Stimulated activated CD8-positive, alpha-beta memory T cell treated with anti-CD3 and anti-CD28 coated beads, Interleukin-12 subunit alpha, Interleukin-12 subunit beta, amount 100 ng/mL, for 1 hour (primary cell): ENCODE measurements around the gene MSI2.

ENCODE experiments used
- DNase-seq: peaks from one replicate; pipeline ENCODE4 v3.0.0-alpha.2; 2020; ENCODE audit warnings: low read depth

MSI2 gene

DNA sequence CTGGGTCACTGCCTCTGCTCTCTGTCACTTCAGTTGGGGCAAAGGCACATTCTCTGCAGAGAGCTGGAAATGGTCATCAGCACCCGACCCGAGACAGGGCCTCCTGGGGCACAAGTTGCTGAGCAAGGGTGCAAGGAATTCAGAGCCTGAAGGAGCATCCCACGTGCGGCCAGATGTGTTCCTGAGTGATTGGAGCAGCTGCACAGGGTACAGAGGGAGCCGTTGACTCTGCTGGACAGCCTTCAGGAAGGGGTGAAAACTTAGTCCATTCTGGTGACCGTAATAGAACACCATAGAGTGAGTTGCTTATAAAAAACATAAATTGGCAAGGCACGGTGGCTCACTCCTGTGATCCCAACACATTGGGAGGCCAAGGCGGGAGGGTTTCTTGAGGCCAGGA, 382.0 kb downstream of the MSI2 start:
- no peak for DNase-seq

DNA sequence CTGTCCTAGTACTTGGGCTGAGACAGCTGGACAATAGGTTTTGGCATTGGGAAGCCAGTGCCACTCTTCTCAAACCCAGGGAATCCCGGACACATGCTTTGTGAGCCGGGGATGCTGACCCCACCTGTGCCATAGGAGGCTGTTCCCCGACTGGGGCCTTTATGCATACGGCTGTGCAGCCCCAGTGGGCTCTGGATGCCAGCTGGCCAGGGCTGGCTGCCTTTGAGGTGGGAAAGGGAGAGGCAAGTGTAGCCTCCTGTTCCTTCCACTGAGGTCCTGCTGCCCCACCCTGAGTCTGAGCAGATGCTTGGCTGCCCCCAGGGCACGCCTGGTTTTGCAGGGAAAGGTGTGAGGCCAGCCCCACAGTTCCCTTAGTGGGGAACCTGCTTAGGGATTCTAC, 383.1 kb downstream of the MSI2 start:
- no peak for DNase-seq

GRCh38 chr17:57640079-57640478, 383.8 kb downstream of the MSI2 start:
- DNase-seq, result no peak

GRCh38 chr17:57641761-57642160, 385.4 kb downstream of the MSI2 start:
- no peak for DNase-seq

- no peak for DNase-seq
Observed at GRCh38 chr17:57643062-57643461, 386.7 kb downstream of the MSI2 start.

DNA sequence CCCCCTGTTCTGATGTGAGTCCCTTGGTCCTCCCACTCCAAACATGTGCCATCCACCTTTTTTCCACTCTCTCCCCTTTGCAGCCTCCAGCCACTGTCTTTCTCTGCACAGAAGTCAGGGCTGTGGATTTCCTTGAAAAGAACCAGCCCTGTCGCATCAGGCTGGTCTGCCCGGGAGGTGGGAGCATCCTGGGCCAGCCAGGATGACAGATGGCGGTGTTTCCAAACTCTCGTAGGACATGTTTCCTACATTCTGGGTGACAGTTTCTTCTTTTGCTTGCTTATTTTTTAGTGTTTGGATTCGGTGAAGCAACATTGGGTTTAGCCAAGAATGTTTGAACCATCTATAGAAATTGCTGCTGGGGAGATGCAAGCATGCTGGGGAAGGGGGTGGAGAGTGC, 388.0 kb downstream of the MSI2 start:
- no peak for DNase-seq

- DNase-seq, result no peak
Observed at GRCh38 chr17:57645950-57646665, 389.8 kb downstream of the MSI2 start.

DNA sequence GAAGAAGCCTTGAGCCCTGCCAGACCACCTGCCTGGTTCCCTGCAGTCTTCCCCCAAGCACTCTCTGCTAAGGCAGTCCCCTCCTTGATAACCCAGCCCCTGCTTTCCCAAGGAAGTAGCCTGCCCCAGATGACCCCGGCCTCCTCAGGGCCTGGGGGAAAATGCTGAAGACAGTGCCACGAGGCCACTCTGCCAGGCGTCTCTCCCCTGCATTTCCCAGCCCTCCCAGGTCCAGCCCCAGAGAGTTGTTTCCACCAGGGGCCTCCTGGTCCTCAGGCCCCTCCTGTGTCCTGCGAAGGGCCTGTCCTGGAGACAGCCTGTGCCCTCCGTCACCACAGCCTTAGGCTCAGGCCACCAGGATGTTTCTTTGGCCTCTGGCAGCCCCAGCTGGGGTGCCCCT, 392.4 kb downstream of the MSI2 start:
- no peak for DNase-seq

DNA sequence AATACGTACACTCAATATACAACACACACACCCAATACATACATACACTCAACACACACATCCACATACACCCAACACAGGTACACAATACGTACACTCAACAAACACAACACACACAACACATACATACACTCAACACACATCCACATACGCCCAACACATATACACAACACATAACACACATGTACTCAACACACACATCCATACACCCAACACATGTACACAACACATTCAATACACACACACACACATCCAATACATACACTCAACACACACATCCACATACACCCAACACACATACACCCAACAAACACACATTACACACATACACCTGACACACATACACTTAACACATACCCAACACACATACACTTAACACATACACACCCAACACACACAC, 392.9 kb downstream of the MSI2 start:
- DNase-seq, result no peak

- DNase-seq, result no peak
Observed at GRCh38 chr17:57649731-57650484, 393.6 kb downstream of the MSI2 start.

GRCh38 chr17:57650548-57650947, 394.2 kb downstream of the MSI2 start:
- DNase-seq, result no peak

DNA sequence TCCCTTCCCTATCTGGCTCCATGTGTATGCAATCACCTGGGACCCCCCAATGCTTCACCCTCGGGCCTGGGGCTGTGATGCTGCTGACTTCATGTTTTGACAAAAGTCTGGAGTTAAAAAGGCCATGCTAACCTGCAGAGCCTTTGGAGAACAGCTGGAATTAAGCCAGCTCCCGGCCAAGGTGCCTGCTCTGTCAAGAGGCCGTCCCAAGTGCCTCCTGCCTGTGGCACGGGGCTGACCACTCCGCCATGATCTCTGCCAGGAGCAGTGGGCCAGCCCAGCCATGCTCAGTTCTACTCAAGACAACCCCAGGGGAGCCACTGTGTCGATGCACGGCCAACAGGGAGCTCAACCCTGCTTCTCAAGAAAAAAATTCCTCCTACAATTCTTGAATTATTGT, 395.1 kb downstream of the MSI2 start:
- no peak for DNase-seq

- no peak for DNase-seq
Observed at GRCh38 chr17:57651996-57652395, 395.7 kb downstream of the MSI2 start.

- no peak for DNase-seq
Observed at GRCh38 chr17:57652811-57653210, 396.5 kb downstream of the MSI2 start.

DNA sequence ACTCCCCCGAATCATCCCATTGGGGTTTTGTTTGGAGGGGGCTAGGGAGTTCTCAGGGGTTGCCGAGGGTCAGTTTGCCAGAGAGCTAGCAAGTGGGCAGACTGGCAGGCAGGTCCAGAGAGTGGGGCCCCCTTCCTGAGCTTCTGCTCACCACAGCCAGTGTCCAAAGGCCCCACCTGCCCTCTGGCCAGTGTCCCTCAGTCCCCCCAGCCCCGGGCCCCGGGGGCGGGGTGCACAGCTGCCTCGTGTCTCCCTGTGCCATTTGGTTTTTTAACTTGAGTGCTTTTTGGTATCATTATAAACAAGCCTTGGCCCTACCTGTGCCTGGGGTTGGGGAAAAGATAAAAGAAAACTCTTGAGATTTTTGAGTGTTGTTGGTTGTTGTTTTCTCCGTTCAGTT, 397.0 kb downstream of the MSI2 start:
- DNase-seq, result no peak

DNA sequence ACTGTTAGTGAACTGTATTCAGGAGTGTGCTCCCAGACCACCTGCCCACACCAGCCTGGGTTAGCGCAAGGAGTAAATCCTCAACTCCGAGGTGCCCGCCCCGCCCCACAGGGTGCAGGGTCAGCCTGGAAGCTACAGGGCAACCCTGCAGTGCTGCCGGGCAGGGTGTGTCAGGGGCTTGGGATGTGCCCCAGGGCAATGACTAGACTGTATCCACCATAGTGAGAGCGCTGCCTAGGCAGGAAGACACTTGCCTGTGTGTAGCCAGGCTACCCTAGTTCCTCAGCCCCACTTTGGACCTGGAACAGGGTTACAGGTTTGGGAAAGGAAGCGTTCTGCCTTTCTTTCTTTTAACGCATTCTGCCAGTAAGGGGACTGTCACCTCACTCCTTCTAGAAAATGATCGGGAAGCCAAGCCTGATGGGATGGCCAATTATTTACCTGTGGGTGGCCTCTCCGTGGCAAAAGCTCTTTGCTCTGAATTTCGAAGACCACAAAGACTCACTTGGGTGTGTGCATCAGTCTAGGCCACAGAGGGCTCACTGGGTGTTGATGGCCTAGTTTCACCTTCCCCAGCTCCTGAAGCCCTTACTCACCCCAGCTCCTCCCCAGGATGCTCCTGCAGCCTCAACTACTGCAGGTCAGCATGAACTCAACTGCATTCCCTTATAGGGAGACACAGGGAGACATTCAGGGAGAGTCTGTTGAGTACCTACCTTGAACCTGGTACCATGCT, 397.9 kb downstream of the MSI2 start:
- no peak for DNase-seq

- DNase-seq, result no peak
Observed at GRCh38 chr17:57655553-57655952, 399.2 kb downstream of the MSI2 start.

- DNase-seq, result no peak
Observed at GRCh38 chr17:57657211-57657610, 400.9 kb downstream of the MSI2 start.

- DNase-seq, result no peak
Observed at GRCh38 chr17:57662041-57662440, 405.7 kb downstream of the MSI2 start.

- DNase-seq, result no peak
Observed at GRCh38 chr17:57662644-57663308, 406.5 kb downstream of the MSI2 start.

DNA sequence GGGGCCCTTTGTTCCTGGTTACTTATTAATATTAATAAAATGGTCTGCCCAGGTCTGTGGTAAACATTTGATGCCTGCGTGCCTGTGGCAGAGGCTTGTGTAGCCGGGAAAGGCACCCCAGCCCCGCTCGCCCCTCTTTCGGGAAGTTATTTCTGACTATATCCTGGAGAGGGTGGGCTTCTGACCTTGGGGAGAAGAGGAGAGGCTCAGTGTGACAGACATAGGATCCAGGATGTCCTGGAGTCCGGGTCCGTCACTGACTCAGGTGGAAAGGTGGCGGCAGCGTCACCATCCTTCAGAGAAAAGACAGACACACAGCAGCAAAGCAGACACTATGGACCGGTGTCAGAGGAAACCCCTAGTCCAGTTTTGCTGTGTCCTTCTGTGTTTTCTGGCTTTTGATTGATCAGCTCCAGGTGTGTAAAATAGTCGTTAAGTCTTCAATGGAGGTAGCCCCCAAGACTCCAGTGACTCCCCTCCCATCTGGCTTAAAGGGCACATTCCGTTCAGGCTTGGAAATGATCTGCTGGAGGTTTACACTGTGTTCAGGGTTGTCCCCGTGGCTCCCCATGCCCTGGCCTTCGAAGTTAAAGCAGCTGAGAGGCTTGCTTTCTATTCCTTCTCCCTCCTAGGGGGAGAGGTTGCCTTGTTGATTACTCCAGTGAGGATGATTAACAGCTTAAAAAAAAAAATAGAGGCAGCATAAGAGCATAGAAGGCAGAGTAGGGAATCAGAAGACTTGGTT, 407.2 kb downstream of the MSI2 start:
- no peak for DNase-seq

DNA sequence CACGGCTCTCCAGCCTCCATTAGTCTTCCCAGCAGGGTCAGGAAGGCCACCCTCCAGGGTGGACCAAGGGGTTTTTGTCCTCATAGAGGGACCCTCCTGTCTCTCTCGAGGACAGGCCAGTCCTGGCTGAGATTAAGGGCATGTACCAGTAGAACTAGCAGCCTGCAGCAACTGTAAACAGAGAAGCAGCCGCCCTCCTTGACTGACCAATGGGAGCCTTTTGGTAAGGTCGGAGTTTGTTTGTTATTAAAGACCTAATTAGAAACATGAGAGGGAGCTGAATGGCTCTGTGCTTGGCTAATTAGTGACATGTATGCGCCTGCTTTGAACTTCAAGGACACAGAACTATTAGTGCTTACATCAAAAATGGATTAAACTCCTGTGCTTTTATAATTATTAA, 408.8 kb downstream of the MSI2 start:
- DNase-seq, result no peak
